K562 (cell line): ENCODE measurements around the gene SERGEF.

Experiments
- EP300 ChIP-seq: IDR thresholded peaks from 2 replicates; pipeline ENCODE4 v1.6.1; 2012; ENCODE audit warnings: low read length, improper control_type of control experiment
- POLR2AphosphoS5 ChIP-seq: IDR thresholded peaks from 2 replicates; pipeline ENCODE4 v1.6.1; 2011; ENCODE audit warnings: mild to moderate bottlenecking, low read depth, low read length, moderate library complexity; ENCODE audit not compliant: control insufficient read depth, insufficient read depth
- SIX5 ChIP-seq, 2 experiments: IDR thresholded peaks; 2 replicates each; pipeline ENCODE4 v1.6.1; 2011; ENCODE audit warnings: low read length in 2 of 2, borderline replicate concordance in 1 of 2, low read depth in 1 of 2, mild to moderate bottlenecking in 1 of 2, moderate library complexity in 1 of 2; ENCODE audit not compliant: insufficient read depth in 1 of 2
- SMC3 ChIP-seq: conservative IDR thresholded peaks from 2 replicates; pipeline ENCODE4 v1.6.1; 2011; ENCODE audit warnings: low read depth, low read length, improper control_type of control experiment; ENCODE audit not compliant: insufficient read depth

GRCh38 chr11:17831883-17832282 is 181.0 kb downstream of the SERGEF start:
- no peak for TF ChIP-seq SIX5 (IDR thresholded peaks at IDR 0.05; ENCODE audit: borderline replicate concordance in 1 of 2, insufficient read depth in 1 of 2, low read depth in 1 of 2, low read length in 2 of 2)
- TF ChIP-seq SMC3, result no peak
- no peak for TF ChIP-seq EP300
- TF ChIP-seq POLR2AphosphoS5, result no peak
